Upper lobe of left lung (tissue), 4 donors: Measurements from ENCODE around the gene IVNS1ABP.

ENCODE experiments used
- EP300 ChIP-seq, 4 donors: sonication (generic); formaldehyde crosslinking; IDR thresholded peaks; one replicate each; pipeline ENCODE4 v1.5.1; 2017; ENCODE audit warnings: antibody characterized with exemption in 4 of 4, control low read depth in 2 of 4
- POLR2A ChIP-seq, 4 donors: fragments of 450-650 bp; IDR thresholded peaks; one replicate each; pipeline ENCODE4 v1.5.1; 2016 to 2017; ENCODE audit warnings: antibody characterized with exemption in 4 of 4, mild to moderate bottlenecking in 2 of 4
- POLR2AphosphoS5 ChIP-seq, 2 donors: sonication (generic); formaldehyde crosslinking; IDR thresholded peaks; one replicate each; pipeline ENCODE4 v1.5.1; 2017; ENCODE audit warnings: antibody characterized with exemption in 2 of 2
- TF ChIP-seq, protein P1 (sequence below), 6 experiments: fragments of 450-650 bp in 4 of 6; fragments of 200-600 bp in 2 of 6; sonication (generic) in 2 of 6; IDR thresholded peaks; one replicate each; pipeline ENCODE4 v1.5.1; 2016 to 2019; ENCODE audit warnings: antibody characterized with exemption in 6 of 6

DNA sequence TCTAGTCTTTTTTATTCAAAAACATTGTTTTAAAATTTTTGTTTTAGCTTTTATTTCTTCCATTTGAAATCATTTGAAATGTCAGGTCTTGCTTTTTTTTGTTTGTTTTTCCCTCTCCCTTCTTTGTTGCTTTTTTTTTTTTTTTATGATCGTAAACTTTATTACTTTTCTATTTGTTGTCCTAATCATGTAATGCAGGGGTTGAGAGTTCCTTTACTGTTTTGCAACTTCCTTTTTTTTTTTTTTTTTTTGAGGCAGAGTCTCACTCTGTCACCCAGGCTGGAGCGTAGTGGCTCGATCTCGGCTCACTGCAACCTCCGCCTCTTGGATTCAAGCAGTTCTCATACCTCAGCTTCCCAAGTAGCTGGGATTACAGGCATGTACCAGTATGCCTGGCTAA is 24.8 kb downstream of the IVNS1ABP start:
- TF ChIP-seq POLR2A (IDR thresholded peaks at IDR 0.05) (no peak), EP300 (IDR thresholded peaks at IDR 0.05) (no peak), POLR2AphosphoS5 (IDR thresholded peaks at IDR 0.05) (no peak)
- TF ChIP-seq, protein P1, sequence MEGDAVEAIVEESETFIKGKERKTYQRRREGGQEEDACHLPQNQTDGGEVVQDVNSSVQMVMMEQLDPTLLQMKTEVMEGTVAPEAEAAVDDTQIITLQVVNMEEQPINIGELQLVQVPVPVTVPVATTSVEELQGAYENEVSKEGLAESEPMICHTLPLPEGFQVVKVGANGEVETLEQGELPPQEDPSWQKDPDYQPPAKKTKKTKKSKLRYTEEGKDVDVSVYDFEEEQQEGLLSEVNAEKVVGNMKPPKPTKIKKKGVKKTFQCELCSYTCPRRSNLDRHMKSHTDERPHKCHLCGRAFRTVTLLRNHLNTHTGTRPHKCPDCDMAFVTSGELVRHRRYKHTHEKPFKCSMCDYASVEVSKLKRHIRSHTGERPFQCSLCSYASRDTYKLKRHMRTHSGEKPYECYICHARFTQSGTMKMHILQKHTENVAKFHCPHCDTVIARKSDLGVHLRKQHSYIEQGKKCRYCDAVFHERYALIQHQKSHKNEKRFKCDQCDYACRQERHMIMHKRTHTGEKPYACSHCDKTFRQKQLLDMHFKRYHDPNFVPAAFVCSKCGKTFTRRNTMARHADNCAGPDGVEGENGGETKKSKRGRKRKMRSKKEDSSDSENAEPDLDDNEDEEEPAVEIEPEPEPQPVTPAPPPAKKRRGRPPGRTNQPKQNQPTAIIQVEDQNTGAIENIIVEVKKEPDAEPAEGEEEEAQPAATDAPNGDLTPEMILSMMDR (IDR thresholded peaks at IDR 0.05): no peak
